ENCODE data around the gene ADAR.

Gene ADAR

GRCh38 chr1:154553056-154554030 lies 54.6 kb downstream of the ADAR start:
- no peak for ATAC-seq

- ATAC-seq: no peak
Observed at GRCh38 chr1:154552036-154552435, 56.0 kb downstream of the ADAR start.

GRCh38 chr1:154551474-154551873 lies 56.5 kb downstream of the ADAR start:
- no peak for ATAC-seq

- no peak for ATAC-seq
Observed at GRCh38 chr1:154550657-154551056, 57.3 kb downstream of the ADAR start.

- ATAC-seq: no peak
Observed at GRCh38 chr1:154550070-154550469, 57.9 kb downstream of the ADAR start.

- ATAC-seq: no peak
Observed at GRCh38 chr1:154549202-154549770, 58.7 kb downstream of the ADAR start.

- ATAC-seq: no peak
Observed at GRCh38 chr1:154548028-154548427, 60.0 kb downstream of the ADAR start.

GRCh38 chr1:154547105-154547732 lies 60.8 kb downstream of the ADAR start:
- no peak for ATAC-seq

GRCh38 chr1:154546264-154547063 lies 61.5 kb downstream of the ADAR start:
- peak; percentile 63 to 83 for ATAC-seq

- no peak for ATAC-seq
Observed at GRCh38 chr1:154541231-154541630, 66.8 kb downstream of the ADAR start.

GRCh38 chr1:154539486-154540483 lies 68.2 kb downstream of the ADAR start:
- no peak for ATAC-seq

- no peak for ATAC-seq
Observed at GRCh38 chr1:154536570-154536969, 71.4 kb downstream of the ADAR start.

- ATAC-seq: no peak
Observed at GRCh38 chr1:154533952-154534844, 73.8 kb downstream of the ADAR start.

All from activated CD4-positive, CD25-positive, alpha-beta regulatory T cell treated with anti-CD3 and anti-CD28 coated beads, Interleukin-2, amount 50 U/mL, for 24 hours (primary cell).